Measurements from ENCODE around the gene DPF3.

Gene DPF3

DNA sequence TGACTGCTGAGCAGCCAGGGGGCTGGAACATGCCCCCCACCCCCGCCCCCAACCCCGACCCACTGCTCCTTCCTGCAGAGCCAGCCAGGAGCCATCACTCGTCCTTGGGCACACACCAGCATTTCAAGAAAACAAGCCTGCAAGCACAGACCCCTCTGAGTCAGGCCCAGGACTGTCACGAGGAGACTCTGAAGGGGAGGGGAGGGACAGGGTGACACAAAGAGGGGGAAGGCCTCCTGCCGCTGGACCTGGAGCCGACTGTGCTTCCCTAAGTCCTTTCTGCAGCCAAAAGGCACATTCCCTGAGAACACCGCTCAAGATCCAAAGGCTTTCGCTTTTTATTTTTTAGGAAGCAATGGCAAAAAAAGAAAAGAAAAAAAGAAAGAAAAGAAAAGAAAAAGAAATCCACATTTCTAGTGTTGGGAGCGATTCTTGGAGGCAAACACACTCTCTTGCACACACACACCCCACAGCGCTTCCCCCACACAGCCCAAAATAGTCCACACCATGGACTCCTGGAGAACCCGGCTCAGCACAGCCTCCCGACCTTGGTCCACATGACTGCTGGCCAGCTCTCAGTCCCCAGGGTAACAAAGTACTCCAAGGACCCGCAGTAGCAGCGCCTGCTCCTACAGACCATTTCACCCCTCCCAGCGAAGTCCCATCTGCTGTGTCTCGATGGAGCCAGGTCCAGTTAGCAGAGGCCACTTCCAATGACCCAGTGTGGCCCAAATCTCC is 101.7 kb downstream of the DPF3 start:
- DNase-seq = no peak

DNA sequence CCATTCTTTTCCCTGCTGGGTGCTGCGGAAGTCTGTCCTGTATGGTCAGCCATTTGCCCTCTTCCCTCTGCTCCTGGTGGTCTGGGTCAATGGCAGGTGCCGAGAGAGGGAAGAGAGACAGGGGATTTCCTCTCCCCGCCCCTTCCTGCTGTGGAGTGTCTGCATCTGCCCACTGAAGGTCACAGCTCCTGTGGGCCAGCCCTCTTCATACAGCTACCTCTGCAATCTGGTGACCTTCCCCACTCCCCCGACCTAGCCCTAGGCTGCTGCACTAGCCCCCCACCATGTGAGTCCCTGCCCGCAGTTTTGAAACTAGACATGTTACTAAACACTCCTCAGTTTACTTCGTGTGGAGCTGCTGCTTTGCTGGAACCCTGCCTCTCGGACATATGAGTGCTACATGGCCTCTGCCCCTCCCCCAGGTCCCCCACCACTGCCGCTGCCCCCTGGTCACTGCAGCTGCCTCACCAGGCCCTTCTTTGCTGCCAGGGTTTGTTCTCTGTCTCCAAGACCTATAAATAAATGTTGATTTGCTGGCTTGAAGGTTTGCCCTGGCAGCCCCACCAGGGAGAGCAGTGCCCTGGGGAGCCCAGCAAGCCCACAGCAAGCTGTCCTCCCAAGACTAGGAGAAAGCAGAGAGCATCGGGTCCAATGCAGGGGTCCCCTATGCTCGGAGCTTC is 102.9 kb downstream of the DPF3 start:
- DNase-seq = no peak

DNA sequence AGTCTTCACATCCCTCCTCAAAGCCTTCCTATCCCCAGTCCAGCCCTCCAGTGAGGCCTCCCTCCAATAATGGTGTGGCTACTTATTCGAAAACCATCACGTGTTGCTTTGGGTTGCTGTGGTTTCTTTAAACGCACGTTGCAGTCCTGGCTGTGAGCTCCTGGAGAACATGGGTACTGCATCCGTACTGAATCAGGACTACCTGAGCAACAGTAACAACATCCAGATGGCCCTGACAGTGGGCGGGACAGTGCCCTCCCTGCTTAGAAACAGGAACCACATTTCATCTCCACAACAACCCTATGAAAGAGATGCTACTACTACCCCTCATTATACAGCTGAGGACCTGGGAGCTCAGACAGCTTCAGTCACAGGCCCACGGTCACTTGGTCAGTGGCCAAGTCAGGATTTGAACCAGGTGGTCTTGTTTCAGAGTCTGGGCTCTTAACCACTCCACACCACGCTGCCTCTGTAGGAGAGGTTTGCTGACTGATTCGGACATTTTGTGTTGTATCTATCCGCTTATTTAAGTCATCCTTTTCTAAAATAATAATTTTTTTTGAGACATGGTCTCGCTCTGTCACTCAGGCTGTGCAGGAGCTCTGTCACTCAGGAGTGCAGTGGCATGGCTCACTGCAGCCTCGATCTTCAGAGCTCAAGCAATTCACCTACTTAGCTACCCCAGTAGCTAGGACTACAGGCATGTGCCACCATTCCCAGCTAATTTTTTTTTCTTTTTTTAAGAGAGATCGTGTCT is 104.8 kb downstream of the DPF3 start:
- no peak for DNase-seq

DNA sequence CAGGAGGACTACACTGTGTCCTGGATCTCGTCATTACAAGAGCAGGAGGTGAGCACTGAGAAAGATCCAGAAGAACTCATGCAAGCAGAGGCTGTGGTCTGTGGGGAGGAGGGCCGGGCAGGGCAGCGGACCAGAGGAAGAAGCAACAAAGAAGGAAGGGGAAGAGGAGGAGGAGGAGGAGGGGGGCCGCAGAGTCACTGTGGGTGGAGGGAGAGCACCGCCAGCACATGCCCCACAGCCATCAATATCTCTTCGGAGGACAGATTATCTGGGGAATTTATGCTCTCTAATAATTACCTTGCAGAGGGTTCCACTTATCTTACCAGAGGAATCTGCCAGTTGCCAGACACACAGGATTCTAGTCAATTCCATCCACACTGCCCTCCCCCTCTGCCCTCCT is 105.6 kb downstream of the DPF3 start:
- DNase-seq = no peak

DNA sequence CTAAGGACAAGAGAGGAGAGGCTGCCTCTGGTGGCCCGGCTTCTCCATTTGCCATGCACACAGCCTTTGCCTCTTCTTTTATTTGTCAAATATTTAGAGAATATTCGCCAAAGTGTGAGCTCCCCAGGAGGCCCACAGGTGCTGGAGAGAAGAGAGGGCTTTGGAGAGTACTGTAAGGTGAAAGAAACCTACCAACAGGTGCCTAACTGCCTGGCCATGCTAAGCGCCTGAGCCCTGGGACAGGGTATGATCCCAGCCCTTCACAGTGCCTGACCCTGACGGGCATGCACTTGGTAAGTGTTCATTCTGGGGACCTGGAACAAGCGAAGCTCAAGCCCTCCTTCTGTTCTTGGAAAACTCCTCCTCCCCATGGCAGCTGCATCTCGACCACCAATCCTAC is 106.1 kb downstream of the DPF3 start:
- no peak for DNase-seq

DNA sequence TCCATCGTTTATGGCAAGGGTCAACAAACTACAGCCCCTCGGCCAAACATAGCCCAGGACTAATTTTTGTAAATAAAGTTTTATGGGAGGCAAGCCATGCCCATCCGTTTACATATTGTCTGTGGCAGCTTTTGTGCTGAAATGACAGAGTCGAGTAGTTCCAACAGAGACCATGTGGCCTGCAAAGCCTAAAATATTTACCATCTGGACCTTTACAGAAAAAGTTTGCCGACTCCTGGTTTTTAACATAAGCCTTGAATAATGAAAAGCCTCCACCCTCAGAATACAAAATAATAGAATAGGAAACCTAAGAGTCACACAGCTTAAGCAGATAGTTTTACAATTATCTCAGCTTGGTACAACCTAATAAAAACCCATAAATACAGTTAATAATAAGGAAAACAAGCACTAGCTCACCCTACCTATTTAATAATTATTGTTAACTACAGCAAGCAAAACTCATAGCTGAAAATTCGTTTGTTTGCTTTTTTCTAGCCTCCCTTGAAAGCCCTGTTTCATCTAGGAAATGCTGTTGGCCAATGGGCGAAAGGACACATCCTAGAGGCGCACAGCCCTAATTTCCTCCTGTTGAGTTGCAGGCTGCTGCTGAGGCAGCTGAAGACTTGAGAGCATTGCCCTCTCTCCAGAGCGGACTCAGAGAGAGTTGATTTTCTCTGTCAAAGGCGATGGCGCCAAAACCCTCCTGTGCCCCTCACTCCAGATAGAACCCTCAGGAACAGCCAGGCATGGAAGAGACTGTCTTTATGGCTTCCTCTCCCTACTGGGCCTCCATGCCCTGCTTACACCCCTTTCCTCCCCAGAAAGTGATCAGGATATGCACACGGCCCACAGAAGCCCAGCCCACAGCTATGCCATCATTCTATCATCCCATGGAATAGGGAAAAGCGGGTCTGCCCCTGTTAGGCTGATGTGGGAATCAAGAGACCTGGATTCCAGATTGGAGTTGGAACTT is 107.2 kb downstream of the DPF3 start:
- no peak for DNase-seq

DNA sequence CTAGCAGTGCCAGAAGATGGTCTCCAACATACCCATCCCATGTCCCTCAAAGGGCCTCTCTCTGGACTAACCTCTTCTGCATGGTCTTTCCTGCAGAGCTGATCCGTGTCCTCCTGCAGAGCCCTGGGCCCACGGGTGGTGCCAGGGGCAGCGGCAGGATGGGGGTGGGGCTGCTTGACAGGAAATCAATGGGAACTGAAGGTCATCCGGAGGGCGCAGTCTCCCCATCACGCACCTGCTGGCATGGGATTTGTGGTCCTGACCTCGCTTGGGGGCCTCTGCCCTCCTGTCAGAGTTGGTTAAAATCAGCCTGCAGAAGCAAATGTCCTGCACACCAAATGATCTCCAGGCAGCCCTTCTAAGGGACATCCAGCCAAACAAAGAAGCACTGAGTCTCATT is 110.2 kb downstream of the DPF3 start:
- DNase-seq = no peak

DNA sequence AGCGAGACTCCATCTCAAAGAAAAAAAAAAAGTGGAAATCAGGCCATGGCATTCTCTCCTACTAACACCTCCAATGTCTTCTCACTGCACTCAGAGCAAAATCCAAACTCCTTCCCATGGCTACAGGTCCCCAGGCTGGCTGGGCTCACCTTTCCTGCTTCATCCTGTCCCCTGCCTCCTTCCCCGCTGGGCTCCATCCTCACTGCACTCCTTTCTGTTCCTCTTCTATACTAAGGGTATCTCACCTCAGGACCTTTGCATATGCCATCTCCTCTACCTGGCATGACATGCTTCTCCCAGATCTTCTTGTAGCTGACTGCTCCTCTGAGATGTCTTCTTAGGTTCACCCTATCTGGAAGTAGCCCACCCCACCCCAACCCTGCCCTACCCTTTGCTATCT is 111.1 kb downstream of the DPF3 start:
- no peak for DNase-seq

DNA sequence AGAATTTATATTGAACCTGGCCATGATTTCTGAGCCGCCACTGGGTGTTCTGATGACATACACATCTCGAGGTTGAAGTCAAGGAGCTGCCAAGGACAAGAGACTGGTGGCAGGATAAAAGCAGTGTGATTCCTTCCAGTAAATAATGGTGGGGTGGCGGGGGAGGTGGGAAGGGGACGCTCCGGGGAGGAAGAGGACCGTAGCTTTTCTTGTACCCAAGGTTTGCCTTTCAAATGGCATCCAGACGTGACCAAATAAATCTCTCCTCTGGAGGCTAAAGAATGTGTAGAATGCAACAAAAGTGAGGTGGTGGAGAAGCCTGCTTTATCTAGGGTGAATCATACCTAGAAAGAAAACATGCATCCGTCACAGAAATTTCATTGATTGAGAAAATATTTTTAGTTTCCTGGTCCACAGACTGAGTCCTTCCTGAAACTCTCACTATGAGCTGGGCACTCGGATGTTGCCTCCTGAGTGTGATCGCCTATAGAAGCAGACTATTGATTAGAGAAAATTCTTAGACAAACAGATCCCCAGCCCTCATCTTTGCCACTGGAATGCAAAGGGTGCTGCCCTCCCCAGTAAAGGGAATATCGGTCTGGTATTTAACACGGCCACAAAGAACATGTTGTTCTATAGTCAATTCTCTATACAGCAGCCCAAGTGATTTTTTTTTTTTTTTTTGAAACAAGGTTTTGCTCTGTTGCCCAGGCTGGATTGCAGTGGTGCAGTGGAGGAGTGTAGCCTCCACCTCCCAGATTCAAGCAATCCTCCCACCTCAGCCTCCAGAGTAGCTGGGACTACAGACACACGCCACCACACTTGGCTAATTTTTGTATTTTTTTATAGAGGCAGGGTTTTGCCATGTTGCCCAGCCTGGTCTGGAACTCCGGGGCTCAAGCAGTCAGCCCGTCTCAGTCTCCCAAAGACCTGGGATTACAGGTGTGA is 112.1 kb downstream of the DPF3 start:
- DNase-seq = peak; percentile 28

DNA sequence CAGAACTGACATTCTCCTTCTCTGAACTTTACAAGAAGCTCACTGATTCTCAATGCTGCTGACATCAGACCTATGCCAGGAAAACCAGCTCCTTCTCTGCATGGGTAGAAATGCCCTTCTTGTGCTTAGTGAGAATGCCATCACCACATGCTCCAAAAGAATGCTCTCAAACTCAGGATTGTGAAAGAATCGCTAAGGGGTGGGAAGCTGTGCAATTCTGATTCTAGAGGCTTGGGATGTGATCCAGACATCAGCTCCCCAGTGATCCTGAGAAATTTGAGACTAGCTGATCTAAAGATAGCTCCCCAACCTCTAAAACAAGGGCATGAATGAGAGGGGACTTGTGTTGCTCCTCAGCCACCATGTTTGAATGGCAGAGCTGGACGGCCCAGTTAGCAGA is 113.2 kb downstream of the DPF3 start:
- DNase-seq = no peak

DNA sequence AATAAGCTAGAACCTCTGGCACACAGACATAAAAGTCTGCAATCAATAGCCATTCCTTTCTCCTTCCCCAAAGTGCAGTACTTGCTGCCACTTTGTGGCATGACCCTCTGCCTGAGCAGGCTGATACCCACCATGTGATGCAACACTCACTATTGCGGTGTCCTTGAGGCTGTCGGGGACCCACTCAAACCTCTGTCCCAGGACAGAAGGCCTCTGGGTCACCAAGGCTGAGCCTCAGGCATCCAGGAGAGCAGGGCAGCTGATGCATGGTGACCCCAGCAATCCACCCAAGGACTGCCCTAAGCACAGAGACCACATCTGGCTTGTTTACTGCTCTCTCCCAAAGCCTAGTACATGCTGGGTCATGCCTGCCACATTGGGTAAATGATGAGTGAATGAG is 114.2 kb downstream of the DPF3 start:
- DNase-seq = no peak

DNA sequence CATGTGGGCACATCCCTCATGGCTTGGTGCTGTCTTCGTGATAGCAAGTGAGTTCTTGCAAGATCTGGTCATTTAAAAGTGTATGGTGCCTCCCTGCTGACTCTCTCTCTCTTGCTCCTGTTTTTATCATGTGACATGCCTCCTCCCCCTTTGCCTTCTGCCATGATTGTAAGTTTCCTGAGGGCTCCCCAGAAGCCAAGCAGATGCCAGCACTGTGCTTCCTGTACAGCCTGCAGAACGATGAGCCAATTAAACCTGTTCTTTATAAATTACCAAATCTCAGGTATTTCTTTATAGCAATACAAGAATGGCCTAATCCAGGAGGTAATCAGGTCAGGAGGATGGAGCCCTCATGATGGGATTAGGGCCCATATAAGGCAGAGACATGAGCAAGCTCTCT is 116.3 kb downstream of the DPF3 start:
- no peak for DNase-seq

DNA sequence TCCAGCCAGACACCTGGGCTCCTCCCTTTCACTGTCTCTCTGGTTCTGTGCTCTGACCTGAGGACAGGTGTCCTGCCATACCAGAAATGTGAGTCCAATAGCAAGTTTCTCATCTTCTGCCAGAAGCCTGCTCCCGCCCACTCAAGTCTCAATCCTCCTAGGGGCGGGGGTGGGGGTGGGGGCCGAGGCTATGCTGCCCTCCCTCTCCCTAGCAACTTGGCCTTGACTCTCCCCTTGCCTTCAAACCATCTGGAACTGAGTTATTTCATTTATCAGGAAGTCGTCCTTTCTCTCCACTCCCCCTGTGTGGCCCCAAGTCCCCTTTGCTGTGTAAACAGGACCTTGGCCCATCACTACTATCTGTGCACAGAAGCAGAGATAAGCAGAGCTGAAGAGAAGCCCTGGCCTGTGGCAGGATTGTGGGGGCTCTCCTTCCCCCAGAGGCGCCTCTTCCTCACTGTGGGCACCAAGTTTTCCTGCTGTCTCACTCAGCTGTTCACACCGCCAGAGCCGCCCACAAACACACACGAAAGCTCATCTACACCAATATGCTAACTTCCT is 117.1 kb downstream of the DPF3 start:
- no peak for DNase-seq

DNA sequence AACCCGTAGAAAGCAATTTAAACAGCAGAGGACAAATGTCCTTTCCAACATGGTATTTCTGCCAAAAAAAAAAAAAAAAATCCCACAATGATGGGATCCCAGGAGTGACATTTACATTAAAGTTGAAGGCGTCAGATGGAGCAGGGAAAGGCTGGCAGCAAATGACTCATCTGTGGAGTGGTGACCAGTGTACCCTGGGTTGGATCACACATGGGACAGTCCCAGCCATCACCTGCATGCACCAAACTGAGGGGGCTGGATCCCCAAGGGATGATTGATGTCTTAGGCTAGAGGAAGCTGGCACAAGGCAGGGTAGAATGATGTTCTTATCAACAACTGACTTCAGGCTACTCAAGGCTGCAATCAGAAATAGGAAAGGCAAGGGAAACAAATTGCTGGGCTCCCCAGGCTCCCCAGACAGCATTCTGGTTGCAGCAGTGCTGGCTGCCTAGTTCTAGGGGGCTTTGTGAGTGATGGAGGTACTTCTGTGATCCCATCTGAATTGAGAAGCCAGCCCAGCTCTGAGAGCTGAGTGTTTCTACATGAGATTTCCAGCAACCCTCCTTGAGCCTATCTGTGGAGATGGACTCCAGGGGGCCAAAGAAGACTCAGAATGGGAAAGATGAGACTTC is 117.9 kb downstream of the DPF3 start:
- no peak for DNase-seq

DNA sequence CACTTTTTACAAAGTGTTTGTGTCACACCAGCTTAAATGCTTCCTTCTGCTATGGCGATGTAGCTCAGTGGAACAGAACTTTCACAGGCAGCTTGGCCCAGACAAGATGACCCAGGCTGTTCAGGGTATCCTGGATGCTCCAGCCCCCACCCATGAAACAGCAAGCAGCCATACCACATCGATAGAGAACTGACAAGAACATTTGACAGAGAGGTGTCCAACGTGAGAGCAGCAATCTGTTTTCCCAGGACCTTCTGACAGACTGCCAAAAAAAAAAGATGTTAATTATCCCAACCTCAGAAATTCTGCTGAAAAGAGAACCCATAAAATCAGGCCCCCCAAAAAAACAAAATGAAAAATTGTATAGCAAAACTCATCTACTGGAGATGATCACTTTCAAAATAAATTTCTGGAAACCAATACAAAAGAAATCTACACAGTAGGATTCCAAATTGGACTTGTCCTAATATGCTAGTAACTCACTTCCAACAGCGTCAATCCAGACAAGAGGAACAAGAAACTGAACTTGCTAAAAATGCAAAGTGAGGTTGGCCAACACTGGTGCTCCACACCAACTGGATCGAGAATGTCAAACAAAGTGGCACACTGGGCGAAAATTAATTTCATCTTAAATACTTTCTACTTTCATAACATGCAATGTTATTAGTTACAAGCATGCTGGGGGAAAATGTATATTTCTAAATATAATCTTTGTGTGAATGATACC is 118.8 kb downstream of the DPF3 start:
- no peak for DNase-seq

DNA sequence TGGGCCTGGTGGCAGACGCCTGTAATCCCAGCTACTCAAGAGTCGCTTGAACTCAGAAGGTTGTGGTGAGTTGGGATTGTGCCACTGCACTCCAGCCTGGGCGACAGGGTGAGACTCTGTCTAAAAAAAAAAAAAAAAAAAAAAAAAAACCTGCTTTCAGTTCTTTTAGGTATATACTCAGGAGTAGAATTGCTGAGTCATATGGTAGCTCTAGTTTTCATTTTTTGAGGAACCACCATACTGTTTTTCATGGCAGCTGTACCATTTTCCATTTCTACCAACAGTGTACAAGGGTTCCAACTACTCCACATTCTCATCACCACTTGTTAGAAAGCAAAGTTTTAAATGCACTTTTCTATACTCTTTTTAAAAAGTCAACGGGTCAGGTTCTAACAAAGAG is 119.8 kb downstream of the DPF3 start:
- DNase-seq = no peak

DNA sequence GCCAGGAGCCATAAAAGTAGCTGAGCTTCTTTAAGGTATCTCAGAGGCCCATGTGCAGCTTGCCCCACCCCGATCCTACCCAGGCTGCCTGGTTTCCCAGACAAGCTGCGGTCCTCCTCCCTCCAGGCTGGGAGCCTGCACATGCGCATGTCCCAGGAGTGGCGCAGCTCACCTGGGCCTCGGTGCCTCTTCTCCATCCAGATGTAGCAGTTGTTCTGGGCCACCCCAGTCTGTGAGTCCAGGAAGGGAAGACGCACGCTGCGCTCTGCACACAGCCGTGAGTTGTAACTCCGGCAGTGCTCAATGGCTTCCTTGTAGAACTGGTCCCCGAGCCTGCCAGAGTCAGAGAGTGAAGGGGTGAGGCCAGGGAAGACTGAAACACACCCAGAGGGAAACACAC is 122.3 kb downstream of the DPF3 start:
- no peak for DNase-seq

DNA sequence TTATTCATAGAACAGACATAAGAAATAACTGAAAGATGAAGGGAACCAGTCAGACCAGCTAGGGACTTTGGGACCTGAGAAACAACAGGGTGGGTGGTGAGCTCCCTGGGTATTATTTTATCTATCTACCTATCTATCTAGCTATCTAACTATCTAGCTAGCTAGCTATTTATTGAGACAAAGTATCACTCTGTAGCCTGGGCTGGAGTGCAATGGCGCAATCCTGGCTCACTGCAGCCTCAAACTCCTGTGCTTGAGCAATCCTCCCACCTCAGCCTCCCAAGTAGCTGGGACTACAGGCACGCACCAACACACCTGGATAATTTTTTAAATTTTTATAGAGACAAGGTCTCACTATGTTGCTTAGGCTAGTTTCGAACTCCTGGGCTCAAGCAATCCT is 127.6 kb downstream of the DPF3 start:
- no peak for DNase-seq

DNA sequence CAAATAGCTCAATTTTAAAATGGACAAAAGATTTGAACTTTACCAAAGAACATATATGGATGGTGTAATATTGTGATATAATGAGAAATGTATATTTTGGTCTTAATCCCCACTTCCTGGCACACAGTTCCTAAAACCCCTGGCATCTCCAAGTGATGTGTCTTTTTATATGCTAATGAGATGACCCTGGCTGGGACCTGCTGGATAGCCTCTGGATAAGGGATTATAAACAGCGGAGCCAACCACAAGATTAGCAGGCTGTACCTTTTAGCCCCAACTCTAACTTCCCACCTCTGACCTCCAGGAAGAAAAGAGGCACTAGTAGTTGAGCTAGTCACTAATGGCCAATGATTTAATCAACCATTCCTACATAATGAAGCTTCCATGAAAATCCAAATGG is 130.0 kb downstream of the DPF3 start:
- DNase-seq = no peak

DNA sequence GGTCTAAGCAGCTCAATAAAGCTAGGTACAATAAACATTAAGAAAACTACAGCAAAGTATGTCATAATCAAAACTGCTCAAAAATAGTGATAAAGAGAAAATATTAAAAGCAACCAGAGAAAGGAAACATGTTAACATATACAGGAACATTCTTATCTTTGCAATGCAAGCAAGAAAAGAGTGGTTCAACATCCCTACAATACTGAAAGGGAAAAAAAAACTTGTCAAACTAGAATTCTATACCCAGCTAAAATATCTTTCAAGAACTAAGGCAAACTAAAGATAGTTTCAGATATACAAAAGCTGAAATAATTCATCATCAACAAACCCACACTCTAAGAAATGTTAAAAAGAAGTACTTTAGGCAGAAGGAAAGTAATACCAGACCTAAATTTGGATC is 134.2 kb downstream of the DPF3 start:
- no peak for DNase-seq

Data from 8988T (cell line).